Ovary (tissue), 9 donors: ENCODE results near the gene UFSP1. TPM values are rescaled to one million over a fixed set of nuclear protein-coding genes. Genes with fewer than 3 reads are reported as not detected.
"Not testable (repeated sequence)": the region's sequence is repeated elsewhere in the genome, so short reads cannot be mapped to it uniquely, and the experiment has no call there.

Source experiments
- DNase-seq, 5 donors: peaks; one replicate each; pipeline ENCODE4 v3.0.0-alpha.2; 2019 to 2020
- H3K27ac ChIP-seq, 2 donors: fragments of 200-600 bp; one replicate each; pipeline versions ENCODE4 v1.5.1 to v1.8.0; 2019 to 2022
- H3K27me3 ChIP-seq: fragments of 200-600 bp; one replicate; pipeline ENCODE4 v1.8.0; 2022
- H3K36me3 ChIP-seq: fragments of 200-600 bp; sonication (generic); one replicate; pipeline ENCODE4 v1.5.1; 2019
- H3K4me1 ChIP-seq: one replicate; pipeline ENCODE4 v1.8.1; 2013; ENCODE audit warnings: mild to moderate bottlenecking, moderate library complexity; ENCODE audit not compliant: insufficient read depth
- H3K4me3 ChIP-seq: fragments of 200-600 bp; sonication (generic); one replicate; pipeline ENCODE4 v1.5.1; 2017
- H3K9me3 ChIP-seq, 2 donors: fragments of 200-600 bp in 1 of 2; sonication (generic) in 1 of 2; one replicate each; pipeline versions ENCODE4 v1.5.1 to v1.8.1; 2013 to 2019; ENCODE audit warnings: mild to moderate bottlenecking in 1 of 2, moderate library complexity in 1 of 2
- EP300 ChIP-seq: sonication (generic); formaldehyde crosslinking; IDR thresholded peaks from one replicate; pipeline ENCODE4 v1.6.1; 2017; ENCODE audit warnings: antibody characterized with exemption
- POLR2A ChIP-seq: fragments of 450-650 bp; IDR thresholded peaks from one replicate; pipeline ENCODE4 v1.6.1; 2017; ENCODE audit warnings: antibody characterized with exemption, mild to moderate bottlenecking, moderate library complexity
- WGBS, 3 donors: extraction: QIAGEN DNeasy Blood & Tissue Kit in 1 of 3; methylation state at CpG; one replicate each; pipeline versions ENCODE4 v1.1.5 to v1.1.7; 2013 to 2017; 5-methylcytosine and 5-hydroxymethylcytosine counted together
- intact Hi-C, 4 donors: fragments of 100-400 bp; cut with DNase I; formaldehyde crosslinking; loops; one replicate each; pipeline versions ENCODE4 v1.11.0 to v1.15.1; 2022 to 2023
- polyA plus RNA-seq, 2 donors: library from polyadenylated mRNA; stranded (reverse); fragments of 200-250 nt in 1 of 2; fragments of 350-450 nt in 1 of 2; fragmentation: Illumina TruSeq in 1 of 2; extraction: RNeasy Lipid Tissue Mini Kit (QIAGEN cat#74804) in 1 of 2; gene quantifications; one replicate each; pipeline ENCODE4 v1.2.3, GENCODE V29; 2013 to 2014
- total RNA-seq, 7 donors: library from RNA; depleted of rRNA in 2 of 7; stranded (reverse); fragments of >200 nt in 2 of 7; fragmentation: NEBNext Ultra II Directional in 3 of 7; extraction: Animal tissue kit (Norgen Biotek cat#: 25700) in 3 of 7; gene quantifications; one replicate each; pipeline versions ENCODE4 v1.1.0 to v1.2.4, GENCODE V29; 2016 to 2023
- TF ChIP-seq, protein P1 (sequence below), 3 donors: fragments of 450-650 bp in 2 of 3; fragments of 200-600 bp in 1 of 3; IDR thresholded peaks; one replicate each; pipeline versions ENCODE4 v1.5.1 to v1.8.0; 2016 to 2022; ENCODE audit warnings: antibody characterized with exemption in 3 of 3, mild to moderate bottlenecking in 1 of 3
- donor health status: DM: no; HTN: no; CAD: no; lungs with moderate emphysema.
- donor health status: DM: no; HTN: no; CAD: no.
- donor health status: Bipolar disorder and iron deficiency.
- donor health status: DM: yes; HTN: yes; CAD: no.
- donor health status: DM: no; HTN: no; CAD: no.
- donor health status: DM: yes; HTN: yes; CAD: no.

UFSP1 gene
- total and polyA plus RNA-seq, 9 donors, result 0.38 to 7.9 (median 3.7) TPM

- H3K27me3 ChIP-seq, result no peaks in the 10 kb centered on the region
- H3K4me1 ChIP-seq, result no peaks in the 10 kb centered on the region
- DNase-seq, result no peak
- H3K36me3 ChIP-seq, result no peaks in the 10 kb centered on the region
- 85 to 88% (median 86%) methylated on average over 16 of the region's 16 CpGs for WGBS, 3 donors
- TF ChIP-seq EP300, result no peak
- H3K9me3 ChIP-seq, result no peaks in the 10 kb centered on the region
- no peak overlapping the region for H3K4me3 ChIP-seq
- intact Hi-C loops, result loop anchor here in 3 of 4 donors (10.0 kb wide), 3 partner anchors 52 to 382 kb away; partner anchors contain the start of genes FBXO24 (in 1 of the 3), LRCH4 (in 1 of the 3) and TSC22D4 (in 1 of the 3)
- no peak overlapping the region for H3K27ac ChIP-seq
These were observed 32.6 kb downstream of the UFSP1 start for GRCh38 chr7:100856871-100857282.

DNA sequence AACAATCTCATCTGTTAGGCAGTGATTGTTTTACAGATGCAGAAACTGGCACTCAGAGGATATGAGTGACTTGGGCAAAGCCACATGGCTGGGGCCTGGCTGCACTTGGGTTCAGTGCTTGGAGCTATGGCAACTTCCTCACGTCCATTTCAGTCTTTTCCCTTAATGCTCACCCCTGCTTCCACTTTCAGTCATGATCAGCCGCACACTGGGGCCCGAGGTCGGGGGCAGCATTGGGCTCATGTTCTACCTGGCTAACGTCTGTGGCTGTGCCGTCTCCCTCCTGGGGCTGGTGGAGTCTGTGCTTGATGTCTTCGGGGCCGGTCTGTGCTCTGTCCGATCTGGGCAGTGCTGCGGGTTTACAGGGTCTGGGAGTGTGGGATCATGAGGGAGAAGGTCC, 34.0 kb downstream of the UFSP1 start:
- Histone ChIP-seq H3K9me3 (no peaks in the 10 kb centered on the region), H3K4me3 (no peak overlapping the region), H3K36me3 (no peaks in the 10 kb centered on the region), H3K27me3 (no peaks in the 10 kb centered on the region), H3K27ac (no peak overlapping the region), H3K4me1 (no peaks in the 10 kb centered on the region)
- no peak for DNase-seq
- intact Hi-C loops, result loop anchor here in 3 of 4 donors (10.0 kb wide), 3 partner anchors 51 to 381 kb away; partner anchors contain the start of genes FBXO24 (in 1 of the 3), LRCH4 (in 1 of the 3) and TSC22D4 (in 1 of the 3)
- WGBS, 3 donors, result 90 to 95% (median 90%) methylated on average over 10 of the region's 10 CpGs
- TF ChIP-seq POLR2A, result no peak
- TF ChIP-seq EP300, result no peak
- TF ChIP-seq, protein P1, sequence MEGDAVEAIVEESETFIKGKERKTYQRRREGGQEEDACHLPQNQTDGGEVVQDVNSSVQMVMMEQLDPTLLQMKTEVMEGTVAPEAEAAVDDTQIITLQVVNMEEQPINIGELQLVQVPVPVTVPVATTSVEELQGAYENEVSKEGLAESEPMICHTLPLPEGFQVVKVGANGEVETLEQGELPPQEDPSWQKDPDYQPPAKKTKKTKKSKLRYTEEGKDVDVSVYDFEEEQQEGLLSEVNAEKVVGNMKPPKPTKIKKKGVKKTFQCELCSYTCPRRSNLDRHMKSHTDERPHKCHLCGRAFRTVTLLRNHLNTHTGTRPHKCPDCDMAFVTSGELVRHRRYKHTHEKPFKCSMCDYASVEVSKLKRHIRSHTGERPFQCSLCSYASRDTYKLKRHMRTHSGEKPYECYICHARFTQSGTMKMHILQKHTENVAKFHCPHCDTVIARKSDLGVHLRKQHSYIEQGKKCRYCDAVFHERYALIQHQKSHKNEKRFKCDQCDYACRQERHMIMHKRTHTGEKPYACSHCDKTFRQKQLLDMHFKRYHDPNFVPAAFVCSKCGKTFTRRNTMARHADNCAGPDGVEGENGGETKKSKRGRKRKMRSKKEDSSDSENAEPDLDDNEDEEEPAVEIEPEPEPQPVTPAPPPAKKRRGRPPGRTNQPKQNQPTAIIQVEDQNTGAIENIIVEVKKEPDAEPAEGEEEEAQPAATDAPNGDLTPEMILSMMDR (IDR thresholded peaks at IDR 0.05), result no peak

GRCh38 chr7:100854899-100855298, 34.6 kb downstream of the UFSP1 start:
- not testable (repeated sequence) for H3K27ac ChIP-seq, H3K4me1 ChIP-seq, H3K36me3 ChIP-seq, H3K4me3 ChIP-seq, DNase-seq, H3K9me3 ChIP-seq, H3K27me3 ChIP-seq
- 93 to 94% (median 94%) methylated on average over 9 of the region's 9 CpGs for whole genome bisulfite sequencing, 3 donors
- intact Hi-C loops, result loop anchor here (5.0 to 10.0 kb wide), 5 partner anchors 50 to 380 kb away; partner anchors contain the start of genes POP7 (in 2 of the 4), FBXO24 (in 1 of the 4), LRCH4 (in 1 of the 4) and TSC22D4 (in 1 of the 4)

DNA sequence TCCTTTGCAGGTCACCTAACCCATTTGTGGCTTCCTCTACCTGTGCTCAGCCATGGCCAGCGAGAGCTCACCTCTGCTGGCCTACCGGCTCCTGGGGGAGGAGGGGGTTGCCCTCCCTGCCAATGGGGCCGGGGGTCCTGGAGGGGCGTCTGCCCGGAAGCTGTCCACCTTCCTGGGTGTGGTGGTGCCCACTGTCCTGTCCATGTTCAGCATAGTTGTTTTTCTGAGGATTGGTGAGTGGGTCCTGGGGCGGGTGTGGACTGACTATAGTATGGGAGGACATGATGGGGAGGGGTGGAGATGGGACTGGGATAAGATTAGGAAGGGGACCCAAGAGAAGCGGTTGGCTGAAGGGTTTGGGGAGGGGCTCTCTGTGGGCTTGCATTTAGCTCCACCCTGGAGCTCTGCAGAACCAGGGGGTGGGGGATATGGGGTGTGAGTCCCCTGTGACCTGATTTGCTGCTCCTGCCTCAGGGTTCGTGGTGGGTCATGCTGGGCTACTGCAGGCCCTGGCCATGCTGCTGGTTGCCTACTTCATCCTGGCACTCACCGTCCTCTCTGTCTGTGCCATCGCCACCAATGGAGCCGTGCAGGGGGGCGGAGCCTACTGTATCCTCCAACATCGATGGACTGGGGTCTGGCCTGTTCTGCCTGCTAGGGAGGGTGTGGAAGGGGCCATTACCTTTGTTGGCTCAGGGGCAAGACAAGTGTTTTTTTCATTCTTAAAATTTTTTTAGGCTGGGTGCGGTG, 35.2 kb downstream of the UFSP1 start:
- DNase-seq, result no peak
- Histone ChIP-seq H3K36me3 (no peaks in the 10 kb centered on the region), H3K27ac (no peak overlapping the region), H3K4me3 (no peak overlapping the region), H3K27me3 (no peaks in the 10 kb centered on the region), H3K9me3 (no peaks in the 10 kb centered on the region), H3K4me1 (no peaks in the 10 kb centered on the region)
- TF ChIP-seq POLR2A (no peak), EP300 (no peak)
- TF ChIP-seq, protein P1 (IDR thresholded peaks at IDR 0.05), result no peak
- 86 to 91% (median 89%) methylated on average over 14 of the region's 14 CpGs for WGBS, 3 donors
- intact Hi-C loops, result loop anchor here (5.0 to 10.0 kb wide), 5 partner anchors 50 to 380 kb away; partner anchors contain the start of genes POP7 (in 2 of the 4), FBXO24 (in 1 of the 4), LRCH4 (in 1 of the 4) and TSC22D4 (in 1 of the 4)

GRCh38 chr7:100852048-100852872, 37.3 kb downstream of the UFSP1 start, which contains the start of gene SLC12A9:
Gene SLC12A9 (plus strand): TSS chr7:100852713. CDS start chr7:100854198, 1,485 bp downstream.
- peak within 1 kb of the TSS; percentile 48 for H3K4me3 ChIP-seq
- H3K27ac ChIP-seq, result peak within 1 kb of the TSS in 1 of 2 donors; percentile 66
- intact Hi-C loops, result loop anchor here (2.0 to 10.0 kb wide), 8 partner anchors 47 to 377 kb away; partner anchors contain the start of genes POP7 (in 2 of the 4), FBXO24 (in 1 of the 4), LRCH4 (in 1 of the 4) and TSC22D4 (in 1 of the 4)
- H3K36me3 ChIP-seq, result no peaks in the 10 kb centered on the region
- DNase-seq, result peak; percentile 87 to 93 (median 90)
- H3K27me3 ChIP-seq, result no peaks in the 10 kb centered on the region
- no peaks in the 10 kb centered on the region for H3K9me3 ChIP-seq
- 0% methylated on average over 67 to 71 of the region's 71 CpGs for WGBS, 3 donors
- no peaks in the 10 kb centered on the region for H3K4me1 ChIP-seq
- TF ChIP-seq, protein P1 (IDR thresholded peaks at IDR 0.05), result peak; percentile 94 to 95 (median 94)
- no peak for TF ChIP-seq POLR2A
